Measurements from ENCODE around the gene TPI1. TPM values are rescaled to one million over a fixed set of nuclear protein-coding genes. Genes with fewer than 3 reads are reported as not detected.

TPI1 gene
- total and polyA plus RNA-seq, 5 donors: 707 to 872 (median 730) TPM

- under 1% methylated on average over 68 of the region's 68 CpGs for WGBS
- DNase-seq: peak; percentile 87 to 93 (median 92)
- ATAC-seq: peak; percentile 89 to 92
- Histone ChIP-seq H3K4me1 (ENCODE audit: control insufficient read depth, insufficient read depth, low read length) (no peaks in the 10 kb centered on the region), H3K4me3 (ENCODE audit: low read length) (peak within 1 kb of the TSS; percentile 91), H3K9me3 (ENCODE audit: control insufficient read depth, low read length) (no peaks in the 10 kb centered on the region), H3K27me3 (ENCODE audit: control insufficient read depth, insufficient read depth) (no peaks in the 10 kb centered on the region), H3K27ac (ENCODE audit: low read length) (peak within 1 kb of the TSS; percentile 54)
- intact Hi-C loops (cut with DNase I): no loop called here
Observed at GRCh38 chr12:6914246-6914946, 47.1 kb downstream of the TPI1 start, which contains the start of gene ENO2. ENO2 (plus strand) TSS chr12:6914580; CDS start chr12:6915833, 1,253 bp downstream.

- intact Hi-C loops (cut with DNase I): no loop called here
- Histone ChIP-seq H3K4me3 (ENCODE audit: low read length) (peak overlapping the region; percentile 91), H3K27ac (ENCODE audit: low read length) (no peak overlapping the region), H3K27me3 (ENCODE audit: control insufficient read depth, insufficient read depth) (no peaks in the 10 kb centered on the region), H3K9me3 (ENCODE audit: control insufficient read depth, low read length) (no peaks in the 10 kb centered on the region), H3K4me1 (ENCODE audit: control insufficient read depth, insufficient read depth, low read length) (no peaks in the 10 kb centered on the region)
- DNase-seq (peak in 2 of 3 donors; percentile 48 to 77), ATAC-seq (peak; percentile 7 to 19)
- 18% methylated on average over 29 of the region's 29 CpGs for WGBS
Observed at GRCh38 chr12:6914947-6915788, 47.8 kb downstream of the TPI1 start.

- intact Hi-C loops (cut with DNase I): no loop called here
- H3K9me3 ChIP-seq (ENCODE audit: control insufficient read depth, low read length): no peaks in the 10 kb centered on the region
- no peak for ATAC-seq
- DNase-seq: no peak
- no peaks in the 10 kb centered on the region for H3K27me3 ChIP-seq (ENCODE audit: control insufficient read depth, insufficient read depth)
- no peak overlapping the region for H3K27ac ChIP-seq (ENCODE audit: low read length)
- H3K4me3 ChIP-seq (ENCODE audit: low read length): no peak overlapping the region
- WGBS: 77% methylated on average over 14 of the region's 14 CpGs
- H3K4me1 ChIP-seq (ENCODE audit: control insufficient read depth, insufficient read depth, low read length): no peaks in the 10 kb centered on the region
Observed at GRCh38 chr12:6915789-6916285, 48.5 kb downstream of the TPI1 start.

- no peak overlapping the region for H3K27ac ChIP-seq (ENCODE audit: low read length)
- H3K9me3 ChIP-seq (ENCODE audit: control insufficient read depth, low read length): no peaks in the 10 kb centered on the region
- no peak for ATAC-seq
- WGBS: 89% methylated on average over 11 of the region's 11 CpGs
- intact Hi-C loops (cut with DNase I): no loop called here
- H3K4me3 ChIP-seq (ENCODE audit: low read length): no peak overlapping the region
- DNase-seq: peak in 1 of 3 donors; percentile 55
- no peaks in the 10 kb centered on the region for H3K4me1 ChIP-seq (ENCODE audit: control insufficient read depth, insufficient read depth, low read length)
- H3K27me3 ChIP-seq (ENCODE audit: control insufficient read depth, insufficient read depth): no peaks in the 10 kb centered on the region
Observed at GRCh38 chr12:6916426-6917200, 49.3 kb downstream of the TPI1 start.

- 79% methylated on average over 14 of the region's 14 CpGs for WGBS
- Histone ChIP-seq H3K27me3 (ENCODE audit: control insufficient read depth, insufficient read depth) (no peaks in the 10 kb centered on the region), H3K4me1 (ENCODE audit: control insufficient read depth, insufficient read depth, low read length) (no peaks in the 10 kb centered on the region), H3K4me3 (ENCODE audit: low read length) (no peak overlapping the region), H3K9me3 (ENCODE audit: control insufficient read depth, low read length) (no peaks in the 10 kb centered on the region), H3K27ac (ENCODE audit: low read length) (no peak overlapping the region)
- intact Hi-C loops (cut with DNase I): no loop called here
- no peak for ATAC-seq
- no peak for DNase-seq
Observed at GRCh38 chr12:6917491-6918231, 50.3 kb downstream of the TPI1 start.

- 64% methylated on average over 7 of the region's 7 CpGs for WGBS
- Histone ChIP-seq H3K27ac (ENCODE audit: low read length) (no peak overlapping the region), H3K4me3 (ENCODE audit: low read length) (no peak overlapping the region), H3K27me3 (ENCODE audit: control insufficient read depth, insufficient read depth) (no peaks in the 10 kb centered on the region), H3K9me3 (ENCODE audit: control insufficient read depth, low read length) (no peaks in the 10 kb centered on the region), H3K4me1 (ENCODE audit: control insufficient read depth, insufficient read depth, low read length) (peaks cover 2% of the 10 kb centered on the region)
- DNase-seq: peak in 1 of 3 donors; percentile 46
- intact Hi-C loops (cut with DNase I): no loop called here
- no peak for ATAC-seq
Observed at GRCh38 chr12:6919588-6919987, 52.3 kb downstream of the TPI1 start.

Other genes with a start within 250 kb of the TPI1 start
- gene LPAR5, start 231.6 kb upstream of the TPI1 start, total RNA-seq: 1 to 10 TPM; 1.1 to 2.6 (median 2.0) TPM
- 0.86 TPM for gene LPAR5, start 231.6 kb upstream of the TPI1 start, polyA plus RNA-seq
- 1 to 10 TPM; 1.0 to 2.1 (median 1.1) TPM for gene ACRBP, start 220.1 kb upstream of the TPI1 start, total RNA-seq
- gene ACRBP, start 220.1 kb upstream of the TPI1 start, polyA plus RNA-seq: 0.50 TPM
- gene ING4, start 204.4 kb upstream of the TPI1 start, total RNA-seq: 10 to 100 TPM; 18.3 to 31.2 (median 30.2) TPM
- gene ING4, start 204.4 kb upstream of the TPI1 start, polyA plus RNA-seq: 27.0 TPM
- gene ZNF384, start 178.2 kb upstream of the TPI1 start, total RNA-seq: 10 to 100 TPM; 32.9 to 35.0 (median 33.8) TPM
- 23.5 TPM for gene ZNF384, start 178.2 kb upstream of the TPI1 start, polyA plus RNA-seq
- under 1 TPM in 3 of 4 donors, not detected in 1; 0.29 to 0.99 (median 0.80) TPM for gene PIANP, start 166.7 kb upstream of the TPI1 start, total RNA-seq
- gene PIANP, start 166.7 kb upstream of the TPI1 start, polyA plus RNA-seq: 0.18 TPM
- gene COPS7A, start 143.5 kb upstream of the TPI1 start, total RNA-seq: 10 to 100 TPM; 60.3 to 71.0 (median 65.9) TPM
- gene COPS7A, start 143.5 kb upstream of the TPI1 start, polyA plus RNA-seq: 71.8 TPM
- 100 to 1,000 TPM; 123 to 135 (median 130) TPM for gene MLF2, start 114.4 kb upstream of the TPI1 start, total RNA-seq
- gene MLF2, start 114.4 kb upstream of the TPI1 start, polyA plus RNA-seq: 146 TPM
- gene PTMS, start 101.2 kb upstream of the TPI1 start, total RNA-seq: 100 to 1,000 TPM; 116 to 161 (median 149) TPM
- gene PTMS, start 101.2 kb upstream of the TPI1 start, polyA plus RNA-seq: 244 TPM
- 1 to 10 TPM in 2 of 4 donors, under 1 TPM in 2; 0.28 to 1.1 (median 0.76) TPM for gene LAG3, start 95.0 kb upstream of the TPI1 start, total RNA-seq
- 0.57 TPM for gene LAG3, start 95.0 kb upstream of the TPI1 start, polyA plus RNA-seq
- 10 to 100 TPM; 11.4 to 15.4 (median 13.7) TPM for gene CD4, start 78.0 kb upstream of the TPI1 start, total RNA-seq
- 2.5 TPM for gene CD4, start 78.0 kb upstream of the TPI1 start, polyA plus RNA-seq
- 10 to 100 TPM in 1 of 4 donors, 1 to 10 TPM in 3; 6.8 to 10.9 (median 8.3) TPM for gene GPR162, start 45.7 kb upstream of the TPI1 start, total RNA-seq
- gene GPR162, start 45.7 kb upstream of the TPI1 start, polyA plus RNA-seq: 6.8 TPM
- gene P3H3, start 39.1 kb upstream of the TPI1 start, total RNA-seq: 10 to 100 TPM; 15.8 to 25.6 (median 21.1) TPM
- gene P3H3, start 39.1 kb upstream of the TPI1 start, polyA plus RNA-seq: 17.7 TPM
- 1 to 10 TPM; 2.9 to 7.8 (median 4.0) TPM for gene GNB3, start 26.6 kb upstream of the TPI1 start, total RNA-seq
- 3.1 TPM for gene GNB3, start 26.6 kb upstream of the TPI1 start, polyA plus RNA-seq
- gene CDCA3, start 16.2 kb upstream of the TPI1 start, total RNA-seq: 1 to 10 TPM in 3 of 4 donors, not detected in 1; 1.2 to 1.8 (median 1.2) TPM
- gene CDCA3, start 16.2 kb upstream of the TPI1 start, polyA plus RNA-seq: 0.50 TPM
- gene USP5, start 15.4 kb upstream of the TPI1 start, total RNA-seq: 10 to 100 TPM; 59.2 to 74.6 (median 71.0) TPM
- 29.4 TPM for gene USP5, start 15.4 kb upstream of the TPI1 start, polyA plus RNA-seq
- 1 to 10 TPM; 2.5 to 4.2 (median 3.5) TPM for gene SPSB2, start 5.8 kb downstream of the TPI1 start, total RNA-seq
- 4.6 TPM for gene SPSB2, start 5.8 kb downstream of the TPI1 start, polyA plus RNA-seq
- gene LRRC23, start 37.3 kb downstream of the TPI1 start, total RNA-seq: 10 to 100 TPM; 11.4 to 13.9 (median 12.1) TPM
- 15.0 TPM for gene LRRC23, start 37.3 kb downstream of the TPI1 start, polyA plus RNA-seq
- 10 to 100 TPM; 29.6 to 42.1 (median 35.8) TPM for gene ENO2, start 47.0 kb downstream of the TPI1 start, total RNA-seq
- 17.8 TPM for gene ENO2, start 47.0 kb downstream of the TPI1 start, polyA plus RNA-seq
- gene ATN1, start 60.4 kb downstream of the TPI1 start, total RNA-seq: 10 to 100 TPM; 85.3 to 89.3 (median 88.6) TPM
- 70.1 TPM for gene ATN1, start 60.4 kb downstream of the TPI1 start, polyA plus RNA-seq
- not detected for gene RNU7-1, start 76.3 kb downstream of the TPI1 start, total RNA-seq
- not detected for gene RNU7-1, start 76.3 kb downstream of the TPI1 start, polyA plus RNA-seq
- gene C12orf57, start 76.5 kb downstream of the TPI1 start, total RNA-seq: 100 to 1,000 TPM; 262 to 339 (median 272) TPM
- 441 TPM for gene C12orf57, start 76.5 kb downstream of the TPI1 start, polyA plus RNA-seq
- 10 to 100 TPM in 2 of 4 donors, 1 to 10 TPM in 2; 7.7 to 12.1 (median 9.3) TPM for gene PTPN6, start 83.8 kb downstream of the TPI1 start, total RNA-seq
- gene PTPN6, start 83.8 kb downstream of the TPI1 start, polyA plus RNA-seq: 5.9 TPM
- gene PHB2, start 103.1 kb downstream of the TPI1 start, total RNA-seq: 100 to 1,000 TPM; 137 to 159 (median 142) TPM
- gene PHB2, start 103.1 kb downstream of the TPI1 start, polyA plus RNA-seq: 127 TPM
- gene EMG1, start 103.4 kb downstream of the TPI1 start, total RNA-seq: 10 to 100 TPM; 33.7 to 40.2 (median 38.1) TPM
- 26.0 TPM for gene EMG1, start 103.4 kb downstream of the TPI1 start, polyA plus RNA-seq
- 10 to 100 TPM; 14.0 to 22.2 (median 19.2) TPM for gene LPCAT3, start 150.9 kb downstream of the TPI1 start, total RNA-seq
- gene LPCAT3, start 150.9 kb downstream of the TPI1 start, polyA plus RNA-seq: 17.8 TPM
- 100 to 1,000 TPM; 162 to 288 (median 238) TPM for gene C1S, start 193.2 kb downstream of the TPI1 start, total RNA-seq
- 126 TPM for gene C1S, start 193.2 kb downstream of the TPI1 start, polyA plus RNA-seq
- 100 to 1,000 TPM; 245 to 447 (median 372) TPM for gene C1R, start 224.9 kb downstream of the TPI1 start, total RNA-seq
- 201 TPM for gene C1R, start 224.9 kb downstream of the TPI1 start, polyA plus RNA-seq
- gene C1RL, start 241.7 kb downstream of the TPI1 start, total RNA-seq: 10 to 100 TPM; 17.6 to 29.6 (median 21.6) TPM
- 16.7 TPM for gene C1RL, start 241.7 kb downstream of the TPI1 start, polyA plus RNA-seq

All from right cardiac atrium (tissue), 5 donors.